NOMO-1 treated with dmso at 0.1 percent for 144 hours (cell line): ENCODE results near the gene MERTK.

Source experiments
- DNase-seq: peaks from one replicate; lab custom pipeline; 2025; ENCODE audit not compliant: unreplicated experiment; lab: John Stamatoyannopoulos, UW

Gene MERTK

GRCh38 chr2:111975053-111975552 lies 76.7 kb downstream of the MERTK start:
- no peak for DNase-seq

- DNase-seq, result no peak
Measured at GRCh38 chr2:111975819-111976218, 77.4 kb downstream of the MERTK start.

- DNase-seq, result no peak
Measured at GRCh38 chr2:111977240-111977639, 78.8 kb downstream of the MERTK start.

GRCh38 chr2:111978452-111979170 lies 80.2 kb downstream of the MERTK start:
- no peak for DNase-seq

- DNase-seq, result no peak
Measured at GRCh38 chr2:111981666-111982065, 83.3 kb downstream of the MERTK start.

GRCh38 chr2:111982822-111983221 lies 84.4 kb downstream of the MERTK start:
- no peak for DNase-seq

GRCh38 chr2:111983478-111984212 lies 85.2 kb downstream of the MERTK start:
- no peak for DNase-seq

- DNase-seq, result no peak
Measured at GRCh38 chr2:111984213-111984604, 85.8 kb downstream of the MERTK start.

GRCh38 chr2:111985514-111985913 lies 87.1 kb downstream of the MERTK start:
- DNase-seq, result no peak

- DNase-seq, result no peak
Measured at GRCh38 chr2:111986116-111986900, 87.9 kb downstream of the MERTK start.

- DNase-seq, result no peak
Measured at GRCh38 chr2:111990375-111990774, 92.0 kb downstream of the MERTK start.

GRCh38 chr2:111990856-111991255 lies 92.4 kb downstream of the MERTK start:
- no peak for DNase-seq

GRCh38 chr2:111994042-111994441 lies 95.6 kb downstream of the MERTK start:
- DNase-seq, result no peak

- DNase-seq, result no peak
Measured at GRCh38 chr2:111995148-111995547, 96.7 kb downstream of the MERTK start.

GRCh38 chr2:111999809-112000208 lies 101.4 kb downstream of the MERTK start:
- DNase-seq, result no peak

- no peak for DNase-seq
Measured at GRCh38 chr2:112000399-112001135, 102.2 kb downstream of the MERTK start.

- peak; percentile 91 for DNase-seq
Measured at GRCh38 chr2:112001136-112001715, 102.8 kb downstream of the MERTK start.

GRCh38 chr2:112001942-112002341 lies 103.5 kb downstream of the MERTK start:
- DNase-seq, result no peak

GRCh38 chr2:112003576-112004252 lies 105.3 kb downstream of the MERTK start:
- no peak for DNase-seq

- DNase-seq, result peak; percentile 89
Measured at GRCh38 chr2:112004253-112004645, 105.8 kb downstream of the MERTK start.
